GM12878 (cell line): ENCODE measurements around the gene PADI4. TPM values are rescaled to one million over a fixed set of nuclear protein-coding genes. Genes with fewer than 3 reads are reported as not detected.

Source experiments
- ATAC-seq: fragments of 200-7000 bp; cut with Tn5 transposase; 3 replicates; pipeline ENCODE4 v1.9.1; 2020; ENCODE audit warnings: mild to moderate bottlenecking, moderate library complexity
- BruUV-seq: library from RNA; stranded (reverse); fragments of 400-500 nt; replicated peaks from 2 replicates; lab custom pipeline; 2021; lab: Mats Ljungman, UMichigan
- CTCF ChIA-PET: fragments of 300-600 bp; sonication (Branson Sonifier 250); formaldehyde crosslinking; extraction: SDS; loops from one replicate; lab custom pipeline; 2021; ENCODE audit warnings: inconsistent platforms; lab: Yijun Ruan, JAX
- POLR2A ChIA-PET: fragments of 350-600 bp; formaldehyde crosslinking; extraction: SDS; loops from one replicate; lab custom pipeline; 2021; ENCODE audit warnings: inconsistent platforms; lab: Charles Lee
- RAD21 ChIA-PET: fragments of 300-600 bp; sonication (Branson Sonifier 250); formaldehyde crosslinking; loops from one replicate; lab custom pipeline; 2023; ENCODE audit warnings: antibody characterized with exemption; ENCODE audit not compliant: unreplicated experiment; lab: Charles Lee
- SMC1A ChIA-PET: fragments of 300-600 bp; sonication (Branson Sonifier 250); formaldehyde crosslinking; loops from one replicate; lab custom pipeline; 2023; ENCODE audit not compliant: unreplicated experiment, uncharacterized antibody; lab: Charles Lee
- DNase-seq: peaks from one replicate; pipeline ENCODE4 v3.0.0-alpha.2; 2011; ENCODE audit warnings: low read depth, low spot score
- FAIRE-seq: peaks from 3 replicates; lab custom pipeline; 2011; peaks lifted over from hg19 to GRCh38; lab: Jason Lieb, UNC
- H2AFZ ChIP-seq: 2 replicates; pipeline ENCODE4 v1.6.0; 2011; ENCODE audit warnings: low read depth, low read length, control low read depth; ENCODE audit not compliant: control insufficient read depth
- H3K27ac ChIP-seq: 2 replicates; pipeline ENCODE4 v1.5.1; 2011; ENCODE audit warnings: control low read depth; ENCODE audit not compliant: control insufficient read depth, insufficient read depth
- H3K27me3 ChIP-seq, 2 experiments: replicated peaks in 1 of 2; 2 replicates each; pipeline versions ENCODE4 v1.6.0 to v1.6.1; 2011; ENCODE audit warnings: low read length in 1 of 2; ENCODE audit not compliant: control insufficient read depth in 2 of 2, insufficient read depth in 2 of 2
- H3K36me3 ChIP-seq, 2 experiments: 2 replicates each; pipeline ENCODE4 v1.5.1; 2011; ENCODE audit warnings: low read length in 1 of 2; ENCODE audit not compliant: control insufficient read depth in 2 of 2, insufficient read depth in 2 of 2
- H3K4me1 ChIP-seq: 2 replicates; pipeline ENCODE4 v1.6.1; 2011; ENCODE audit warnings: mild to moderate bottlenecking, low read length, moderate library complexity, mixed read lengths; ENCODE audit not compliant: control insufficient read depth, insufficient read depth
- H3K4me2 ChIP-seq: 2 replicates; pipeline ENCODE4 v1.6.0; 2011; ENCODE audit warnings: control low read depth; ENCODE audit not compliant: control insufficient read depth, insufficient read depth
- H3K4me3 ChIP-seq: fragments of 200-600 bp; sonication (generic); 2 replicates; pipeline ENCODE4 v1.5.1; 2016
- H3K79me2 ChIP-seq: 2 replicates; pipeline ENCODE4 v1.6.0; 2011; ENCODE audit warnings: low read length; ENCODE audit not compliant: control insufficient read depth, insufficient read depth
- H3K9ac ChIP-seq: 2 replicates; pipeline ENCODE4 v1.8.0; 2011; ENCODE audit warnings: low read length, control low read depth, mixed read lengths; ENCODE audit not compliant: control insufficient read depth, insufficient read depth
- H3K9me3 ChIP-seq: replicated peaks from 3 replicates; pipeline ENCODE4 v1.5.1; 2011; ENCODE audit warnings: mild to moderate bottlenecking, low read length; ENCODE audit not compliant: control insufficient read depth, insufficient read depth
- H4K20me1 ChIP-seq: 2 replicates; pipeline ENCODE4 v1.6.0; 2011; ENCODE audit not compliant: control insufficient read depth, insufficient read depth
- BCL3 ChIP-seq: IDR thresholded peaks from 2 replicates; pipeline ENCODE4 v1.6.1; 2011; ENCODE audit warnings: borderline replicate concordance, low read depth, mild to moderate bottlenecking, moderate library complexity, low read length; ENCODE audit not compliant: insufficient read depth, poor library complexity, severe bottlenecking
- BMI1 ChIP-seq: fragments of 450-650 bp; IDR thresholded peaks from 2 replicates; pipeline ENCODE4 v1.6.1; 2016; ENCODE audit warnings: mild to moderate bottlenecking, moderate library complexity, borderline replicate concordance
- CBX5 ChIP-seq: sonication (generic); IDR thresholded peaks from 2 replicates; pipeline ENCODE4 v1.6.1; 2016; ENCODE audit warnings: low read depth, moderate library complexity, mild to moderate bottlenecking, inconsistent platforms
- CHD1 ChIP-seq: IDR thresholded peaks from 2 replicates; pipeline ENCODE4 v1.6.1; 2012; ENCODE audit warnings: low read depth, low read length, improper control_type of control experiment
- HCFC1 ChIP-seq: fragments of 150-350 bp; IDR thresholded peaks from 2 replicates; pipeline ENCODE4 v1.6.1; 2014; ENCODE audit warnings: low read length
- IKZF2 ChIP-seq, 2 experiments: fragments of 450-650 bp; IDR thresholded peaks; 2 replicates each; pipeline ENCODE4 v1.6.1; 2017; ENCODE audit warnings: mild to moderate bottlenecking in 2 of 2, moderate library complexity in 2 of 2
- MYC ChIP-seq: IDR thresholded peaks from 2 replicates; pipeline ENCODE4 v1.6.1; 2011; ENCODE audit warnings: mild to moderate bottlenecking, low read length, moderate library complexity, inconsistent platforms; ENCODE audit not compliant: insufficient read depth, insufficient replicate concordance, insufficient read length, severe bottlenecking
- NFYB ChIP-seq: IDR thresholded peaks from 2 replicates; pipeline ENCODE4 v1.6.1; 2011; ENCODE audit warnings: low read depth, mild to moderate bottlenecking, low read length, improper control_type of control experiment, moderate library complexity; ENCODE audit not compliant: insufficient read depth
- PAX8 ChIP-seq: fragments of 450-650 bp; IDR thresholded peaks from 2 replicates; pipeline ENCODE4 v1.6.1; 2017; ENCODE audit warnings: mild to moderate bottlenecking, moderate library complexity
- RAD21 ChIP-seq: IDR thresholded peaks from 2 replicates; pipeline ENCODE4 v1.6.1; 2011; ENCODE audit warnings: mild to moderate bottlenecking, low read depth, low read length, moderate library complexity; ENCODE audit not compliant: insufficient read depth
- SKIL ChIP-seq: fragments of 450-650 bp; IDR thresholded peaks from 2 replicates; pipeline ENCODE4 v1.6.1; 2017; ENCODE audit warnings: mild to moderate bottlenecking, low read depth, inconsistent platforms; ENCODE audit not compliant: poor library complexity, severe bottlenecking
- TARDBP ChIP-seq: IDR thresholded peaks from 2 replicates; pipeline ENCODE4 v1.6.1; 2016; ENCODE audit warnings: borderline replicate concordance
- TCF3 ChIP-seq: IDR thresholded peaks from 2 replicates; pipeline ENCODE4 v1.6.1; 2012; ENCODE audit warnings: low read depth, mild to moderate bottlenecking, low read length, borderline replicate concordance; ENCODE audit not compliant: insufficient read depth
- ZNF24 ChIP-seq: fragments of 450-650 bp; IDR thresholded peaks from 2 replicates; pipeline ENCODE4 v1.6.1; 2017; ENCODE audit warnings: antibody characterized with exemption, mild to moderate bottlenecking
- WGBS: methylation state at CpG from one replicate; pipeline ENCODE4 v1.1.6; 2016; ENCODE audit warnings: low lambda C conversion rate; ENCODE audit not compliant: insufficient replicate concordance, insufficient coverage; ENCODE audit errors: missing lambda C conversion rate; 5-methylcytosine and 5-hydroxymethylcytosine counted together
- in situ Hi-C: fragments of 300-500 bp; cut with MboI; formaldehyde crosslinking; loops from 9 replicates; pipeline ENCODE4 v1.14.3; 2018; ENCODE audit warnings: mixed read lengths
- intact Hi-C: fragments of 100-400 bp; cut with micrococcal nuclease; formaldehyde crosslinking; loops from one replicate; pipeline ENCODE4 v1.14.2; 2022; ENCODE audit not compliant: unreplicated experiment
- polyA plus RNA-seq, 11 experiments: library from polyadenylated mRNA; depleted of rRNA in 4 of 11; unstranded in 6 of 11; stranded (reverse) in 5 of 11; fragments of >200 nt; fragmentation: Nextera tagmentation in 4 of 11; fragmentation: Illumina TruSeq in 1 of 11; extraction: Ambion mirVana in 4 of 11; extraction: Trizol in 1 of 11; gene quantifications; 1 replicate in 1 of 11; 2 replicates in 10 of 11; pipeline versions ENCODE4 v1.2.1 to v1.2.3, GENCODE V29; 2011 to 2016; ENCODE audit warnings: inconsistent platforms in 2 of 11, missing spikeins in 2 of 11, low read depth in 1 of 11
- total RNA-seq, 4 experiments: library from RNA; depleted of rRNA in 3 of 4; stranded (reverse); fragments of >200 nt in 3 of 4; fragmentation: Illumina TruSeq in 1 of 4; extraction: Trizol in 1 of 4; gene quantifications; 2 replicates each; pipeline versions ENCODE4 v1.2.1 to v1.2.3, GENCODE V29; 2013 to 2021

PADI4 gene
- total and polyA plus RNA-seq, 10 of the 15 experiments (the other 5 are each of a cell fraction or from before 2014, with no cell fraction given), result 0.08 to 0.47 (median 0.15) TPM; not detected in 3

GRCh38 chr1:17281775-17282181, 26.2 kb upstream of the PADI4 start:
- BruUV-seq, result no TSS peak
- Histone ChIP-seq H3K27ac (no peak overlapping the region), H2AFZ (no peak overlapping the region), H3K79me2 (no peaks in the 10 kb centered on the region), H3K4me1 (no peaks in the 10 kb centered on the region), H3K9ac (no peak overlapping the region), H3K36me3 (no peaks in the 10 kb centered on the region), H3K4me2 (no peak overlapping the region), H3K27me3 (peaks cover 0 to 2% of the 10 kb centered on the region in 2 experiments; a peak in 2 of 4 replicates), H3K9me3 (no peaks in the 10 kb centered on the region), H4K20me1 (no peaks in the 10 kb centered on the region), H3K4me3 (no peak overlapping the region)
- no peak for FAIRE-seq
- SMC1A ChIA-PET, result no interaction called here
- ATAC-seq, result no peak
- RAD21 ChIA-PET, result no interaction called here
- in situ Hi-C loops, result no loop called here
- CTCF ChIA-PET, result interaction anchor here (0.6 kb wide), 1 partner anchor 271 kb away, joined by 3 read pairs; no protein-coding TSS in a partner anchor
- 11% methylated on average over 8 of the region's 8 CpGs for WGBS
- intact Hi-C loops, result no loop called here
- no peak for DNase-seq
- TF ChIP-seq IKZF2 (IDR thresholded peaks at IDR 0.05) (no peak), MYC (no peak), BCL3 (no peak), BMI1 (no peak)
- POLR2A ChIA-PET, result no interaction called here

GRCh38 chr1:17282836-17283235, 25.2 kb upstream of the PADI4 start:
- BruUV-seq, result no TSS peak
- no peak for FAIRE-seq
- 21% methylated on average over 5 of the region's 5 CpGs for WGBS
- intact Hi-C loops (no loop called here), in situ Hi-C loops (no loop called here)
- ChIA-PET POLR2A (no interaction called here), RAD21 (no interaction called here), CTCF (no interaction called here), SMC1A (no interaction called here)
- no peaks in the 10 kb centered on the region for H3K36me3 ChIP-seq
- H3K4me1 ChIP-seq, result no peaks in the 10 kb centered on the region
- ATAC-seq, result no peak
- no peak overlapping the region for H2AFZ ChIP-seq
- H3K9me3 ChIP-seq, result no peaks in the 10 kb centered on the region
- H4K20me1 ChIP-seq, result no peaks in the 10 kb centered on the region
- H3K4me2 ChIP-seq, result no peak overlapping the region
- peaks cover 0 to 2% of the 10 kb centered on the region in 2 experiments; a peak in 2 of 4 replicates for H3K27me3 ChIP-seq
- H3K9ac ChIP-seq, result no peak overlapping the region
- DNase-seq, result no peak
- no peaks in the 10 kb centered on the region for H3K79me2 ChIP-seq
- H3K27ac ChIP-seq, result no peak overlapping the region
- no peak overlapping the region for H3K4me3 ChIP-seq
- TF ChIP-seq RAD21, result no peak
- TF ChIP-seq HCFC1, result no peak
- no peak for TF ChIP-seq CBX5
- TF ChIP-seq NFYB, result no peak
- TF ChIP-seq TCF3, result no peak
- TF ChIP-seq ZNF24, result no peak
- no peak for TF ChIP-seq SKIL
- TF ChIP-seq CHD1, result no peak
- no peak for TF ChIP-seq PAX8
- no peak for TF ChIP-seq TARDBP
